DND-41 (cell line): Measurements from ENCODE around the gene MED23.

Source experiments
- EZH2 ChIP-seq: IDR thresholded peaks from 3 replicates; pipeline ENCODE4 v1.6.1; 2012; ENCODE audit warnings: borderline replicate concordance, low read depth, mild to moderate bottlenecking, moderate library complexity, low read length, inconsistent platforms; ENCODE audit not compliant: severe bottlenecking
- TF ChIP-seq, protein P1 (sequence below): IDR thresholded peaks from 2 replicates; pipeline ENCODE4 v1.5.1; 2012; ENCODE audit warnings: borderline replicate concordance, low read length, moderate library complexity, mild to moderate bottlenecking; ENCODE audit not compliant: poor library complexity, severe bottlenecking; ENCODE audit errors: extremely low read depth

DNA sequence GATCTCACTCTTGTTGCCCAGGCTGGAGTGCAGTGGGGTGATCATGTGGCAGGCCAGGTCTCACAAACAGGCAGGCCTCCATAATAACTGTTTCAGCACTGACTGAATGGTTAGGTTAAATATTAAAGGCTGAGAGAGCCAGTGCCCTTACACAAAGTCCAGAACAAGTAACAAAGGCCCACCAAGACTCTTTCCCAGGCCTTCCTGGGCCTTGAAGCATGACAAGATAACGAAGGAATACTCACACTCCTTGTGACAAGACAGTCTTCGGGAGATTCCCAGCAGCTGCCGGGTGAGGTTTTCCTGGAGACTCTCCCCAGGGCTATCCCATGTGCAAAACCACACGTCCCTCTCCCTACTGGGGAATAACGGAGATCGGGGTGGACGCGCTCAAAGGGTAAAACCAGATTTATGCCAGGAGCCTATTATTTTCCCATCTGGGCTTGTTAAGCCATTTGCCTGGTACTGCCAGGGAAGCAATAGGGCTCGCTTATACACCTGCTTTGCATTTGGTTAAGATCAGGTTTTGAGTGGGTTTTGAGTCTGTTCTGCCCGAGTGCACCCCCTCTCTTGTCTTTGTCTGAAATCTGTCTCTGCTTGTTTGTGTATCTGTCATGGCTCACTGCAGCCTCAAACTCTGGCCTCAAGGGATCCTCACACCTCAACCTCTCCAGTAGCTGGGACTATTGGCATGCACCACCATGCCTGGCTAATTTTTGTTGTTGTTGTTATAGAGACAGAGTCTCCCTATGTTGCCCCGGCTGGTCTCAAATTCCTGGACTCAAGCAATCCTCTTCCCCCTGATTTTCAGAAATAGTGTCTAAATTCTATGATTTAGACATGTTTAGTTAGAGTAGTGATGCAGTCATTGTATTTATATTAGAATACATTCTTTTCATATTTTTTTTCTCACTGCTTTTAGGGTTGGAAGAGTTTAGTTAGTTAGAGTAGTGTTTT lies 7.6 kb upstream of the MED23 start:
- TF ChIP-seq, protein P1, sequence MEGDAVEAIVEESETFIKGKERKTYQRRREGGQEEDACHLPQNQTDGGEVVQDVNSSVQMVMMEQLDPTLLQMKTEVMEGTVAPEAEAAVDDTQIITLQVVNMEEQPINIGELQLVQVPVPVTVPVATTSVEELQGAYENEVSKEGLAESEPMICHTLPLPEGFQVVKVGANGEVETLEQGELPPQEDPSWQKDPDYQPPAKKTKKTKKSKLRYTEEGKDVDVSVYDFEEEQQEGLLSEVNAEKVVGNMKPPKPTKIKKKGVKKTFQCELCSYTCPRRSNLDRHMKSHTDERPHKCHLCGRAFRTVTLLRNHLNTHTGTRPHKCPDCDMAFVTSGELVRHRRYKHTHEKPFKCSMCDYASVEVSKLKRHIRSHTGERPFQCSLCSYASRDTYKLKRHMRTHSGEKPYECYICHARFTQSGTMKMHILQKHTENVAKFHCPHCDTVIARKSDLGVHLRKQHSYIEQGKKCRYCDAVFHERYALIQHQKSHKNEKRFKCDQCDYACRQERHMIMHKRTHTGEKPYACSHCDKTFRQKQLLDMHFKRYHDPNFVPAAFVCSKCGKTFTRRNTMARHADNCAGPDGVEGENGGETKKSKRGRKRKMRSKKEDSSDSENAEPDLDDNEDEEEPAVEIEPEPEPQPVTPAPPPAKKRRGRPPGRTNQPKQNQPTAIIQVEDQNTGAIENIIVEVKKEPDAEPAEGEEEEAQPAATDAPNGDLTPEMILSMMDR = no peak
- no peak for TF ChIP-seq EZH2
